Esophagus (tissue), 2 donors: ENCODE results near the gene LIFR. TPM values are rescaled to one million over a fixed set of nuclear protein-coding genes. Genes with fewer than 3 reads are reported as not detected.

Experiments used
- H3K27ac ChIP-seq, 2 donors: one replicate each; pipeline ENCODE4 v1.5.1; 2013; ENCODE audit warnings: low read depth in 2 of 2, mild to moderate bottlenecking in 2 of 2, inconsistent platforms in 1 of 2, low read length in 1 of 2, moderate library complexity in 1 of 2
- H3K27me3 ChIP-seq, 2 donors: one replicate each; pipeline ENCODE4 v1.6.1; 2013; ENCODE audit warnings: low read length in 2 of 2, control low read depth in 1 of 2, mild to moderate bottlenecking in 1 of 2; ENCODE audit not compliant: insufficient read depth in 2 of 2, control insufficient read depth in 1 of 2
- H3K36me3 ChIP-seq, 2 donors: one replicate each; pipeline ENCODE4 v1.6.1; 2013; ENCODE audit warnings: low read length in 1 of 2; ENCODE audit not compliant: control insufficient read depth in 2 of 2, insufficient read depth in 2 of 2
- H3K4me1 ChIP-seq, 2 donors: one replicate each; pipeline ENCODE4 v1.6.1; 2013; ENCODE audit warnings: low read length in 1 of 2; ENCODE audit not compliant: control insufficient read depth in 2 of 2, insufficient read depth in 2 of 2
- H3K4me3 ChIP-seq, 2 donors: one replicate each; pipeline ENCODE4 v1.5.1; 2013; ENCODE audit warnings: low read length in 2 of 2, mild to moderate bottlenecking in 2 of 2, low read depth in 1 of 2, moderate library complexity in 1 of 2
- H3K9me3 ChIP-seq, 2 donors: one replicate each; pipeline ENCODE4 v1.6.1; 2013; ENCODE audit warnings: mild to moderate bottlenecking in 2 of 2, low read depth in 1 of 2, low read length in 1 of 2, moderate library complexity in 1 of 2; ENCODE audit not compliant: control insufficient read depth in 2 of 2, insufficient read depth in 1 of 2
- WGBS, 2 donors: extraction: QIAGEN DNeasy Blood & Tissue Kit; methylation state at CpG; one replicate each; pipeline ENCODE4 v1.1.7; 2013; 5-methylcytosine and 5-hydroxymethylcytosine counted together
- polyA plus RNA-seq, 2 donors: library from polyadenylated mRNA; stranded (reverse); fragments of 200-250 nt; gene quantifications; one replicate each; pipeline ENCODE4 v1.2.3, GENCODE V29; 2013
- donor health status: healthy with polysubstance abuse.
- donor health status: Bipolar disorder and iron deficiency.

The LIFR gene
- polyA plus RNA-seq, 2 donors: 2.0 to 3.5 TPM

DNA sequence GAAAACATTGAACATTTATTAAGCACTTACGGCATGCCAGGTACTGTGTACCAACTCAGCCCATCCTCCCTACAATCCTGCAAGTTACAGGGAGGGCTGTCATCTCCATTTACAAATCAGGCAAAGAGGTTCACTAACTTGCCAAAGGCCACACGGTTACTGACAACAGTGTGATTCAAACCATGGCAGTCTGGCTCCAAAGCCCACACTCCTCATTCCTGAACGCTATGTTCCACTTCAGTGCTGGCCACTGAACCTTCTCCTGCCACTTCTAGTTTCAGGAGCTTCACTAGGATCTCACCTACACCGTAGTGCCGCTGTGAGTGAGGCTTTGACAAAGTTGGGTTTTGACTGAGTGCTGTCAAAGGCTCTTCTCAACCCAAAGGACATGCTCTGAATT is 7.2 kb upstream of the LIFR start:
- Histone ChIP-seq H3K4me3 (no peak overlapping the region), H3K4me1 (no peaks in the 10 kb centered on the region), H3K36me3 (no peaks in the 10 kb centered on the region), H3K27ac (no peak overlapping the region), H3K9me3 (no peaks in the 10 kb centered on the region), H3K27me3 (no peaks in the 10 kb centered on the region)
- 88 to 92% methylated on average over 5 of the region's 5 CpGs for WGBS, 2 donors

DNA sequence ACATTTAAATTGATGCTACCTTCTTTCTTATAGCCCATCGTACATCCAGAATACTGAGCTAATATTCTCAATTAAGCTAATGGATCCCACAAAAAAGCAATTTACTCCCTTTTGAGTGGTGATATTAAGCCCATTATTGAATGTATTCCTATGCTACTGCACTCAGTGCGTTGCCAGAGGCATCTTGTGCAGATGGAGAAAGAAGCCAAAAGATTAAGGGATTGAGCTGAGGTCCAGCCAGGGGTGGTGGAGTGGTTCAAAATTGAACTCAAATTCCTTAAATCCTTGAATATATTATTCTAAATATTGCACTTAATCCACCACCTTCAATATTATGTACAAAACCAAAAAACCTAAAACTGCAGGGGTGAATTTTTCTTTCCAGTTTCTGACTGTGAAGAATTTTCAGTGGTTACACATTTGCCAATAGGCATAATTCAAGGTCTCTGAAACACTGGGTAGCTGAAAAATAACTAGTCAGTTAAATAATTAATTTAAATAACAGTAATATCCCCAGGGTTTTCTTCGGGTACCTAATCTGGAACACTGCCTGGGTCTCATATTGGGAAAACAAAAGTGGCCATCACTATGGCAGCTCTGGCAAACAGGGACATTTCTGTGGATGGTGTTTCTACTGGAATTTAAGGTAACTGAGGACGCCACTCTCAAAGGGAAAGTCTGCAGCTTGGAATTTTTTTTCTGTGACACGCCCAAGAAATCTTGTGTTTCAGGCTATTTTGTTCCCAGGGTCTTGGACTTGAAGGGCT is 6.2 kb upstream of the LIFR start:
- 71 to 72% methylated on average over 5 of the region's 5 CpGs for WGBS, 2 donors
- Histone ChIP-seq H3K4me1 (no peaks in the 10 kb centered on the region), H3K27me3 (no peaks in the 10 kb centered on the region), H3K9me3 (no peaks in the 10 kb centered on the region), H3K4me3 (no peak overlapping the region), H3K36me3 (no peaks in the 10 kb centered on the region), H3K27ac (no peak overlapping the region)

DNA sequence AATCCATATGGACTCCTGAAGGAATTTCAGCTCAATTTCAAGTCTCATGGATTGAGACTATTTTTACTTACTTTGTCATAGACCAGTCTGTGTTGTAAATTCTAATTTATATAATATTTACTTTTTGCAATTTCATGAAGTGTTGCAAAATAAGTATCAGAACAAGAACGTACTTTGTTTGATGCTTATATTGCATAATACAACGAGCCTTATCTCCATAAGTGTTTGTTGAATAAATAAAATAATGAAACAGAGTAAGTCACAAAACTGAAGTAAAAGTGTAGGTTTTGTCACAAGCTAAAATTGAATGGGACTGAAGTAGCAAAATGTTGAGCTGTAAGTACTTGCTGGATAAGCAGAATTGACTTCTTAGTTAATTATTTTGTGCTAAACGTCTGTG is 3.0 kb upstream of the LIFR start:
- Histone ChIP-seq H3K27me3 (no peaks in the 10 kb centered on the region), H3K4me1 (no peaks in the 10 kb centered on the region), H3K9me3 (no peaks in the 10 kb centered on the region), H3K36me3 (no peaks in the 10 kb centered on the region), H3K4me3 (no peak overlapping the region), H3K27ac (no peak overlapping the region)
- 63 to 81% methylated on average over 3 of the region's 3 CpGs for WGBS, 2 donors

DNA sequence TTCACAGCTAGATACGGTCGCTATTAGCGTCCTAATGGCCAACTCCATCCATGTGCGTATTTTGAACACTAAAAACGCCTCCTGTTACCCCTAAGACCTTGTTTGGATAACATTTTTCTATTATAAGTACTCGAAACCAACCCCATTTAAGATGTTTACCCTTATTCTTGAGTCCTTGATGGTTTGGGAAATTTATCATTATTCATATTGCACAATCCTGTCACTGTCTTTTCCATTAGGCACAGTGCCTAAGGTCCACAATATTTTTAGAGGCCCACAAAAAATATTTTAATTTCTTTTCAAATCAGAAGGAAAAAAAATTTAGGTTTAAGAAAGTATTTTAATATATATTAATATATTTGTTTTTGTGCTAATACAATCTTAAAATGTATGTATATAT is 1.3 kb upstream of the LIFR start:
- peak overlapping the region in 1 of 2 donors; percentile 52 for H3K4me3 ChIP-seq
- 50 to 55% methylated on average over 6 of the region's 6 CpGs for WGBS, 2 donors
- no peak overlapping the region for H3K27ac ChIP-seq
- peaks cover 0 to 3% of the 10 kb centered on the region in 2 donors for H3K9me3 ChIP-seq
- H3K36me3 ChIP-seq: no peaks in the 10 kb centered on the region
- no peaks in the 10 kb centered on the region for H3K27me3 ChIP-seq
- no peaks in the 10 kb centered on the region for H3K4me1 ChIP-seq

DNA sequence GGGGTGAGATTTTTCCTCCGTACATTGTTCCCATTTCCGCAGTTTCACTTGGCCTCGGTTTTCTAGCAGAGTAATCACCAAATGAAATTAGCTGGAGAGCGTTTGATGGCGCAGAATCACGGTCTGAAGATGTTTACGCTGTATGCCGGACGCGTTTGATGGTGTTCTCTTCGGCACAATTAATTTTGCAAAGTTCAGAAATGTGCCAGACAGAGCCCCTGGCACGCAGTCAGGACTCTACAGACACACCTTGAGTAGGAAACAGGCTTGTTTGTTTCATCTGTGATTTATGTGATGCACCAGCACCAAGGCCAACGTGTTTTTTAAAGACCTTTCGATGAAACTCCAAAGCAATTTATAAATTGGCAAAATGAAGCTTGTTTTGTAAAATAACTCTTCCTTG is 863 bp upstream of the LIFR start:
- H3K27ac ChIP-seq: peak overlapping the region; percentile 91 to 98
- no peaks in the 10 kb centered on the region for H3K4me1 ChIP-seq
- peak overlapping the region; percentile 52 to 91 for H3K4me3 ChIP-seq
- 2 to 6% methylated on average over 14 of the region's 14 CpGs for WGBS, 2 donors
- no peaks in the 10 kb centered on the region for H3K27me3 ChIP-seq
- peaks cover 0 to 3% of the 10 kb centered on the region in 2 donors for H3K9me3 ChIP-seq
- no peaks in the 10 kb centered on the region for H3K36me3 ChIP-seq

DNA sequence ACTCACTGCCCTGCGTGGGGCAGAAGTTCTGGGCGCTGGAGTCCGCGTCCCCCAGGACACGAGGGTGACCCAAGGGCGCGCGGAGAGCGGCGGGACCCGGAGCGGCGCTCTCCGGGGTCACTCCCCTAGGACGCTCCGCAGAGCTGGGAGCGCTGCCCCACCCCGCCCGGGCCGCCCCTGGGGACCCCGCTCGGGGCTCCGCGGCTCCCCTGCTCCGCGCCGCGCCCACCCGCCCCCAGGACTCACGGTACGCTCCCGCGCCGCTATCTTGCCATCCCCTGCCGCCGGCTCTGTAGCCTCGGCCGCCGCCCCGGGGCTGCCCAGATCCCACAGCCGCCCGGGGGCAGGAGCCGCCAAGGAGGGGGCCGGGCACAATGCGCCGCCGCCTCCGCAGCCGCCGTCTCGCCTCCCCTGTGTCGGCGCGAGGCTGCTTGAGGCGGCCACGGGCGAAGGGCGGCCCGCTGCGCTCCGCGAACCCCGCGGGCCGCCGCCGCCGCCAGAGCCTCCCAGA is 303 bp downstream of the LIFR start:
- Histone ChIP-seq H3K27me3 (no peaks in the 10 kb centered on the region), H3K9me3 (peaks cover 0 to 3% of the 10 kb centered on the region in 2 donors), H3K4me1 (no peaks in the 10 kb centered on the region), H3K27ac (peak overlapping the region; percentile 71 to 81), H3K4me3 (peak overlapping the region; percentile 52 to 61), H3K36me3 (no peaks in the 10 kb centered on the region)
- 0 to 1% methylated on average over 47 to 68 of the region's 68 CpGs for WGBS, 2 donors

DNA sequence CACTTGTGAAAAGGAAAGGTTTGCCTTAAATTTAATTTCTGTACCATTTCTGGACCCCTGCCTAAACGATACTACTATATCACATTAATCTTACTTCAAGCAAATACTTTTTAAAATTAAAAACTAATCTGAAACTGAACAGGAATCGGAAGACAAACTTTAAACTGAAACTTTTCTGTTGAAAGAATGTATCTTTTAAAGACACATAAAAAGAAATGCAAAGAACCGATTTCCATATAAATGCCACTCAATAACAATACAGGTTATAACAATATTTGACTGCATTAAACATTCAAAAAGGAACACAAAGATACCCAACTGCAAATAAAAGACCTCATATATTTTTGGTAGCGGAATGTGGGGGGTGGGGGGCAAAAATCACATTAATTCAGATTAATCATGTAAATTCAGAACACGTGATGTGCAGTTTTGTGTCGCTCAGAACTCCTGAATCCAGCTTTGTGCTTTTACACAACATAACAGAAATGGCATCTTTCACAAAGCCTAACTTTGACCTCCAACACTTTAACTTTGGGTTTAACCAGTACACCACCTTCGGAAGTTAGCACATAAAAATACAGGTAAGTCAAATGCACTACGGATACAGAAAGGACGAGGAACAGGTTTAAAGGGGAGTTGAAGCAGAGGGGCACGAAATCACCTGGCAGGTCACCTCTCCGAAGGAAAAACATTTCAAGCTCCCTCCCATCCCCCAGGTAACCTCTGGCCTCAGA is 925 bp downstream of the LIFR start:
- 15 to 20% methylated on average over 11 of the region's 11 CpGs for WGBS, 2 donors
- Histone ChIP-seq H3K27me3 (no peaks in the 10 kb centered on the region), H3K9me3 (peaks cover 0 to 3% of the 10 kb centered on the region in 2 donors)

DNA sequence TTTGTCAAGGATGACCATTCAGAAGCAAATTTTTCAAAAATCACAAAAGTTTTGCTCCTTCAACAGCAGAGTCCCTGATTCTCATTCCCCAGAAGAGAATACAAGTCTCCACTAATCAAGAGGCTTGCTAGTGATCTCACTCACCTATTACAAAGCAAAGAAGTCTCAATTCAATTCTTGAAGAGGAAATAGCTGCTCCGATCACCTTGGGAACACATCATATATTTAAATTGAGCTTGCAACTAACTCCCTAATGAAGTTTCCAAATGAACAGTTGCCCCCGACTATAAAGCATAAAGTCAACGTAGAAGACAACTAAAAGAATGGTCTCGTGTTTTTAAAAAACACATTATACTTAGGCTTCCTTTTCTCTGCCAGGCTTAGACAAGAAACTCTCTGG is 1.6 kb downstream of the LIFR start:
- H3K27ac ChIP-seq: no peak overlapping the region
- H3K27me3 ChIP-seq: no peaks in the 10 kb centered on the region
- 29 to 32% methylated on average over 4 of the region's 4 CpGs for WGBS, 2 donors
- H3K9me3 ChIP-seq: peaks cover 0 to 3% of the 10 kb centered on the region in 2 donors
- H3K4me3 ChIP-seq: peak overlapping the region in 1 of 2 donors; percentile 11
- no peaks in the 10 kb centered on the region for H3K36me3 ChIP-seq
- H3K4me1 ChIP-seq: no peaks in the 10 kb centered on the region

More for the DNA sequence above, 925 bp downstream of the LIFR start:
- no peaks in the 10 kb centered on the region for H3K4me1 ChIP-seq
- H3K4me3 ChIP-seq: peak overlapping the region; percentile 52 to 61
- peak overlapping the region; percentile 71 to 81 for H3K27ac ChIP-seq
- no peaks in the 10 kb centered on the region for H3K36me3 ChIP-seq

DNA sequence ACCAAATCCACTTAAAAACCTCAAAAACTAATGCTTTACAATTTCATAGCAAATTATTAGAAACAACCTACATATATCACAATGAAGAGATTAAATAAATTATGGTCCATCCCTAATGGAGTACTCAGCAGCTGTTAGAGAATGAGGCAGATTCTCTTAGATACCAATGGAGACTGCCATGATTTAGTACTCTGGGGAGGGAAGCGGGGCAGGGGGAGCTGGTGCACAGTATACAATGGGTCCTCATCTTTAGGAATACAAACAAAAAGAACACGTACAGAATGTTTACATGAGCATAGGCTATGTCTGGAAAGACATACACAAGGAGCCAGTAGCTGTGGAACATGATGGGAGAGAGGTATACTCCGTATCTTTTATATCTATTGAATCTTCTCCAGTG is 2.0 kb downstream of the LIFR start:
- Histone ChIP-seq H3K27ac (no peak overlapping the region), H3K36me3 (no peaks in the 10 kb centered on the region), H3K4me3 (no peak overlapping the region), H3K9me3 (peaks cover 0 to 3% of the 10 kb centered on the region in 2 donors), H3K4me1 (no peaks in the 10 kb centered on the region), H3K27me3 (no peaks in the 10 kb centered on the region)
- WGBS, 2 donors: 68 to 74% methylated on average over 3 of the region's 3 CpGs
